Measurements from ENCODE around the gene STAT1.

DNA sequence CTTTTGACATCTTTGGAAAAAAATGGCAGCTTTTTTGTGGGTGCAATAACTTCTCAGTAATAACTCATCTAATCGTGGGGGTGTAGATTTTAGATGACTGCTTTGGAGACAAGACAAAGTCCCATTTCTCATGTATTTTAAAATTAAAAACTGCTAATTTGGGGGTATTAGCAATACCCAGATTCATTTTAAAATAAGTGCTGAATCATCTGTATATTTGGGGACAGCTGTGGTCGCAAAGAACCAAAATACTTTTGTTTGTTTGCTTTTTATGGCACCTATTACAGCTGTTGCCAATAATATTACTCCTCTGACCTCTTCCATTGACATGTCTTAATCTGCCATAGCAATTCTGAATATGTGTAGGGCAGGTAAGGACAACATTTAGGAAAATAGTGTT is 45.4 kb downstream of the STAT1 start:
- TF ChIP-seq, protein P1, sequence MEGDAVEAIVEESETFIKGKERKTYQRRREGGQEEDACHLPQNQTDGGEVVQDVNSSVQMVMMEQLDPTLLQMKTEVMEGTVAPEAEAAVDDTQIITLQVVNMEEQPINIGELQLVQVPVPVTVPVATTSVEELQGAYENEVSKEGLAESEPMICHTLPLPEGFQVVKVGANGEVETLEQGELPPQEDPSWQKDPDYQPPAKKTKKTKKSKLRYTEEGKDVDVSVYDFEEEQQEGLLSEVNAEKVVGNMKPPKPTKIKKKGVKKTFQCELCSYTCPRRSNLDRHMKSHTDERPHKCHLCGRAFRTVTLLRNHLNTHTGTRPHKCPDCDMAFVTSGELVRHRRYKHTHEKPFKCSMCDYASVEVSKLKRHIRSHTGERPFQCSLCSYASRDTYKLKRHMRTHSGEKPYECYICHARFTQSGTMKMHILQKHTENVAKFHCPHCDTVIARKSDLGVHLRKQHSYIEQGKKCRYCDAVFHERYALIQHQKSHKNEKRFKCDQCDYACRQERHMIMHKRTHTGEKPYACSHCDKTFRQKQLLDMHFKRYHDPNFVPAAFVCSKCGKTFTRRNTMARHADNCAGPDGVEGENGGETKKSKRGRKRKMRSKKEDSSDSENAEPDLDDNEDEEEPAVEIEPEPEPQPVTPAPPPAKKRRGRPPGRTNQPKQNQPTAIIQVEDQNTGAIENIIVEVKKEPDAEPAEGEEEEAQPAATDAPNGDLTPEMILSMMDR (IDR thresholded peaks at IDR 0.05; ENCODE audit: low read length), result no peak
- no peak for TF ChIP-seq EZH2 (IDR thresholded peaks at IDR 0.05; ENCODE audit: borderline replicate concordance, low read length)

Measured in OCI-LY1 (cell line).